Neural progenitor cell (in vitro differentiated cells): Measurements from ENCODE around the gene OSTM1. TPM values are rescaled to one million over a fixed set of nuclear protein-coding genes. Genes with fewer than 3 reads are reported as not detected.
"Not testable (repeated sequence)": the region's sequence is repeated elsewhere in the genome, so short reads cannot be mapped to it uniquely, and the experiment has no call there.

Experiments
- DNase-seq: peaks from one replicate; pipeline ENCODE4 v3.0.0-alpha.2; 2016; ENCODE audit warnings: low spot score
- H2AFZ ChIP-seq: fragments of 200-600 bp; sonication (generic); replicated peaks from 2 replicates; pipeline ENCODE4 v1.6.1; 2016; ENCODE audit warnings: antibody characterized with exemption
- H3F3A ChIP-seq: fragments of 200-600 bp; sonication (generic); 2 replicates; pipeline ENCODE4 v1.6.1; 2016; ENCODE audit warnings: antibody characterized with exemption, low read depth
- H3K27ac ChIP-seq: fragments of 200-600 bp; sonication (generic); 2 replicates; pipeline ENCODE4 v1.5.1; 2016; ENCODE audit warnings: mild to moderate bottlenecking
- H3K27me3 ChIP-seq: fragments of 200-600 bp; sonication (generic); 2 replicates; pipeline ENCODE4 v1.6.1; 2016; ENCODE audit warnings: mild to moderate bottlenecking, moderate library complexity
- H3K36me3 ChIP-seq: fragments of 200-600 bp; sonication (generic); 2 replicates; pipeline ENCODE4 v1.5.1; 2016
- H3K4me1 ChIP-seq: fragments of 200-600 bp; sonication (generic); 2 replicates; pipeline ENCODE4 v1.6.1; 2016; ENCODE audit warnings: mixed run types
- H3K4me2 ChIP-seq: fragments of 200-600 bp; sonication (generic); 2 replicates; pipeline ENCODE4 v1.6.1; 2016
- H3K4me3 ChIP-seq: fragments of 200-600 bp; sonication (generic); 2 replicates; pipeline ENCODE4 v1.5.1; 2016
- H3K79me2 ChIP-seq: fragments of 200-600 bp; sonication (generic); 2 replicates; pipeline ENCODE4 v1.6.1; 2016; ENCODE audit warnings: low read depth
- H3K9ac ChIP-seq: fragments of 200-600 bp; sonication (generic); 2 replicates; pipeline ENCODE4 v1.6.1; 2016
- H3K9me3 ChIP-seq: fragments of 200-600 bp; sonication (generic); 2 replicates; pipeline ENCODE4 v1.5.1; 2016; ENCODE audit warnings: low read depth
- H4K20me1 ChIP-seq: fragments of 200-600 bp; sonication (generic); 2 replicates; pipeline ENCODE4 v1.6.1; 2016; ENCODE audit warnings: low read depth
- H3K27ac Mint-ChIP-seq: 3 replicates; pipeline ENCODE4 v1.8.0; 2021; ENCODE audit warnings: mixed read lengths
- H3K27me3 Mint-ChIP-seq: 2 replicates; pipeline ENCODE4 v1.8.0; 2022; ENCODE audit warnings: low read depth, mild to moderate bottlenecking, inconsistent platforms, moderate library complexity, mixed read lengths; ENCODE audit not compliant: insufficient read depth
- H3K36me3 Mint-ChIP-seq: 3 replicates; pipeline ENCODE4 v1.8.0; 2021; ENCODE audit warnings: mixed read lengths
- H3K4me1 Mint-ChIP-seq: 3 replicates; pipeline ENCODE4 v1.8.0; 2021; ENCODE audit warnings: mixed read lengths
- H3K4me3 Mint-ChIP-seq: 3 replicates; pipeline ENCODE4 v1.8.0; 2021; ENCODE audit warnings: mild to moderate bottlenecking, moderate library complexity, mixed read lengths
- H3K9me3 Mint-ChIP-seq: 3 replicates; pipeline ENCODE4 v1.8.0; 2020; ENCODE audit warnings: mixed read lengths
- CTCF ChIP-seq: fragments of 200-600 bp; sonication (generic); IDR thresholded peaks from 2 replicates; pipeline ENCODE4 v1.5.1; 2017; ENCODE audit warnings: antibody characterized with exemption, mild to moderate bottlenecking
- EZH2 ChIP-seq: fragments of 200-600 bp; sonication (generic); IDR thresholded peaks from 2 replicates; pipeline ENCODE4 v1.6.1; 2017; ENCODE audit warnings: antibody characterized with exemption, mild to moderate bottlenecking, moderate library complexity
- EZH2phosphoT487 ChIP-seq: fragments of 200-600 bp; sonication (generic); IDR thresholded peaks from 2 replicates; pipeline ENCODE4 v1.6.1; 2017; ENCODE audit warnings: antibody characterized with exemption
- total RNA-seq: library from RNA; depleted of rRNA; stranded (reverse); fragments of >200 nt; gene quantifications from 2 replicates; pipeline ENCODE4 v1.2.3, GENCODE V29; 2015; ENCODE audit warnings: low replicate concordance

The OSTM1 gene
- total RNA-seq, 1 donor from 2014 or later: 42.8 TPM

GRCh38 chr6:108013787-108014439 lies 60.6 kb downstream of the OSTM1 start:
- peaks cover 7% of the 10 kb centered on the region for H3K27me3 Mint-ChIP-seq

GRCh38 chr6:108009894-108010293 lies 64.6 kb downstream of the OSTM1 start:
- Histone ChIP-seq H3K4me3 (no peak overlapping the region), H3K36me3 (no peaks in the 10 kb centered on the region), H3K4me1 (no peaks in the 10 kb centered on the region), H3K9me3 (peaks cover 5% of the 10 kb centered on the region), H3K9ac (no peak overlapping the region), H3K27ac (no peak overlapping the region), H3F3A (no peaks in the 10 kb centered on the region), H4K20me1 (no peaks in the 10 kb centered on the region), H3K4me2 (no peak overlapping the region), H3K27me3 (no peaks in the 10 kb centered on the region), H2AFZ (no peak overlapping the region), H3K79me2 (no peaks in the 10 kb centered on the region)
- H3K9me3 Mint-ChIP-seq: peaks cover 21% of the 10 kb centered on the region
- peaks cover 8% of the 10 kb centered on the region for H3K27me3 Mint-ChIP-seq
- DNase-seq: no peak
- H3K4me3 Mint-ChIP-seq: no peak overlapping the region
- H3K36me3 Mint-ChIP-seq: no peaks in the 10 kb centered on the region
- no peaks in the 10 kb centered on the region for H3K4me1 Mint-ChIP-seq
- no peak overlapping the region for H3K27ac Mint-ChIP-seq
- TF ChIP-seq EZH2phosphoT487: no peak
- no peak for TF ChIP-seq CTCF
- TF ChIP-seq EZH2: no peak

More at GRCh38 chr6:108013787-108014439, 60.6 kb downstream of the OSTM1 start:
- Histone ChIP-seq H3K27me3 (no peaks in the 10 kb centered on the region), H3K4me1 (no peaks in the 10 kb centered on the region), H3K27ac (no peak overlapping the region), H4K20me1 (no peaks in the 10 kb centered on the region), H2AFZ (no peak overlapping the region), H3K4me3 (no peak overlapping the region), H3K4me2 (no peak overlapping the region), H3K9ac (no peak overlapping the region), H3K79me2 (no peaks in the 10 kb centered on the region), H3K36me3 (no peaks in the 10 kb centered on the region), H3K9me3 (peaks cover 5% of the 10 kb centered on the region), H3F3A (no peaks in the 10 kb centered on the region)
- H3K9me3 Mint-ChIP-seq: peaks cover 22% of the 10 kb centered on the region
- H3K4me1 Mint-ChIP-seq: no peaks in the 10 kb centered on the region
- DNase-seq: no peak
- H3K4me3 Mint-ChIP-seq: no peak overlapping the region
- no peak overlapping the region for H3K27ac Mint-ChIP-seq
- no peaks in the 10 kb centered on the region for H3K36me3 Mint-ChIP-seq
- TF ChIP-seq CTCF (no peak), EZH2phosphoT487 (no peak), EZH2 (no peak)

- H3K4me3 ChIP-seq, H3K36me3 Mint-ChIP-seq, H3K9me3 ChIP-seq, H3K9ac ChIP-seq, H3K79me2 ChIP-seq, H3K27me3 Mint-ChIP-seq, H3K4me2 ChIP-seq, H4K20me1 ChIP-seq, H3K4me1 Mint-ChIP-seq, H3K4me3 Mint-ChIP-seq, H3K27ac Mint-ChIP-seq, DNase-seq, H3K36me3 ChIP-seq, H3K27ac ChIP-seq, H3F3A ChIP-seq, H2AFZ ChIP-seq, H3K4me1 ChIP-seq, H3K27me3 ChIP-seq: not testable (repeated sequence)
- peaks cover 21% of the 10 kb centered on the region for H3K9me3 Mint-ChIP-seq
Observed at GRCh38 chr6:108009258-108009657, 65.3 kb downstream of the OSTM1 start.

- Mint-ChIP-seq H3K27me3 (peaks cover 8% of the 10 kb centered on the region), H3K4me3 (no peak overlapping the region), H3K36me3 (no peaks in the 10 kb centered on the region), H3K27ac (no peak overlapping the region), H3K9me3 (peaks cover 21% of the 10 kb centered on the region), H3K4me1 (no peaks in the 10 kb centered on the region)
- H3K4me3 ChIP-seq: no peak overlapping the region
- no peaks in the 10 kb centered on the region for H4K20me1 ChIP-seq
- H3K4me1 ChIP-seq: no peaks in the 10 kb centered on the region
- no peaks in the 10 kb centered on the region for H3K27me3 ChIP-seq
- H3K9ac ChIP-seq: no peak overlapping the region
- no peaks in the 10 kb centered on the region for H3F3A ChIP-seq
- no peak for DNase-seq
- H2AFZ ChIP-seq: no peak overlapping the region
- no peak for TF ChIP-seq EZH2phosphoT487
- TF ChIP-seq EZH2: no peak
- no peak overlapping the region for H3K4me2 ChIP-seq
- no peak overlapping the region for H3K27ac ChIP-seq
- peaks cover 5% of the 10 kb centered on the region for H3K9me3 ChIP-seq
- no peaks in the 10 kb centered on the region for H3K79me2 ChIP-seq
- no peaks in the 10 kb centered on the region for H3K36me3 ChIP-seq
Observed at GRCh38 chr6:108008363-108008762, 66.2 kb downstream of the OSTM1 start.
